22Rv1 (cell line): ENCODE data around the gene TGIF2.

Source experiments
- CTCF ChIP-seq: fragments of 450-650 bp; IDR thresholded peaks from 2 replicates; pipeline ENCODE4 v1.5.1; 2017; ENCODE audit warnings: mild to moderate bottlenecking
- ZFX ChIP-seq: fragments of 450-650 bp; IDR thresholded peaks from 2 replicates; pipeline ENCODE4 v1.6.1; 2017; ENCODE audit warnings: antibody characterized with exemption, borderline replicate concordance

GRCh38 chr20:36607586-36608387, 34.4 kb downstream of the TGIF2 start:
- TF ChIP-seq CTCF: no peak
- no peak for TF ChIP-seq ZFX
